GM21529 (cell line): Measurements from ENCODE around the gene UTRN.

ENCODE experiments used
- ATAC-seq: cut with Tn5 transposase; IDR thresholded peaks from one replicate; pipeline ENCODE4 v1.9.1; 2021; ENCODE audit not compliant: unreplicated experiment

UTRN gene

GRCh38 chr6:144311361-144311760, 26.2 kb downstream of the UTRN start:
- no peak for ATAC-seq

- no peak for ATAC-seq
Observed at GRCh38 chr6:144314003-144314485, 28.9 kb downstream of the UTRN start.

DNA sequence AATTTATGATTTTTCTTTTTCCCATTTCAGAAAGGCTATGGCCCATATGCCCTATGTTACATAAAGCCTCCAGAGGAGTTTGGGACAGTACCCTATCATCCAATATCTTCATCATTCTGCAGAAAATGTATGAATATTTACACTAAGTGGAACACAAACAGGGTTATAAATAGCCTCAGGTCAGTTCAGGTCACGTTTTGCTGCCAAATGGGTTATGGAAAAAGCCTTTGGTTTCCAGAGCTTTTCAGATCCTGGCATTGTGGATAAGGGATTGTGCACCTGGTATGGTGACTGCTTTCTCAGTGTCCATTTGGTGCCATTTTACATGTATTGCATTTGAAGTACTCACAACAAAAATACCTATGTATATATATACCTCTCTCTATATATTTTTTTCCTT, 29.4 kb downstream of the UTRN start:
- no peak for ATAC-seq

DNA sequence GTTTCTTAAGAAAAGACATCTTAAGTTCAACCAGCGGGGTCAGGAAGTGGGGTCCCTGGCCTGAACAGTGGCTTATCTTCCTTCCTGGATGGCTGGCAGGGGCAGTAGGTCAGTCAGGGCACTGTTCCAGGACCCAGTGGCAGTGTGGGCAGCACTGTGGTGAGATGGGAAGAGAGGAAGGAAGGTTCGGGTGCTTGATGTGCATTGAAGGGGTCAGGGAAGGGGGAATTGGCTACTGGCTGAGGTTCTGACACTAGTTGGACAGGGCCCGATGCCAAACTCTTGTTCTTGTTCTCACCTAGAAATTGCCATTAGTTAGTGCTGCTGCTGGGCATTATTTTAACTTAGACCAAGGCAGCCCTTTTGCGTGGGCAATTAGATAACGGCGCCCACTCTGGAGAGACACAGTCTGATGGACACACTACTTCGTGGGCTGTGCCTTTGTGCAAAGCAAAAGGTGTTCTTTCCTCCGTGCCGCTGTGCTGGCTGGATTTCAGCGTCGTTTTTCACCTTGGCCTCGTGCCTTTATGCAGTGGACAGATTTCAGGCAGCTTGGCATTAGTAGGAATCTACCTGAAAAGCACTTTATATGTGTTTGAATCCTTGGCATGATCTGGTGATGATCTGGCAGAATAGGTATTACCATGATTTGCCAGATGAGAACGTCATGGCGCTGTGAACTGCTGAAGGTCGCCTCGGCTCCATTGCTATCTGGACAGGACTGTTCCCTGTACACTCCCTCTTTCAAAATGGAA, 30.3 kb downstream of the UTRN start:
- ATAC-seq, result no peak

DNA sequence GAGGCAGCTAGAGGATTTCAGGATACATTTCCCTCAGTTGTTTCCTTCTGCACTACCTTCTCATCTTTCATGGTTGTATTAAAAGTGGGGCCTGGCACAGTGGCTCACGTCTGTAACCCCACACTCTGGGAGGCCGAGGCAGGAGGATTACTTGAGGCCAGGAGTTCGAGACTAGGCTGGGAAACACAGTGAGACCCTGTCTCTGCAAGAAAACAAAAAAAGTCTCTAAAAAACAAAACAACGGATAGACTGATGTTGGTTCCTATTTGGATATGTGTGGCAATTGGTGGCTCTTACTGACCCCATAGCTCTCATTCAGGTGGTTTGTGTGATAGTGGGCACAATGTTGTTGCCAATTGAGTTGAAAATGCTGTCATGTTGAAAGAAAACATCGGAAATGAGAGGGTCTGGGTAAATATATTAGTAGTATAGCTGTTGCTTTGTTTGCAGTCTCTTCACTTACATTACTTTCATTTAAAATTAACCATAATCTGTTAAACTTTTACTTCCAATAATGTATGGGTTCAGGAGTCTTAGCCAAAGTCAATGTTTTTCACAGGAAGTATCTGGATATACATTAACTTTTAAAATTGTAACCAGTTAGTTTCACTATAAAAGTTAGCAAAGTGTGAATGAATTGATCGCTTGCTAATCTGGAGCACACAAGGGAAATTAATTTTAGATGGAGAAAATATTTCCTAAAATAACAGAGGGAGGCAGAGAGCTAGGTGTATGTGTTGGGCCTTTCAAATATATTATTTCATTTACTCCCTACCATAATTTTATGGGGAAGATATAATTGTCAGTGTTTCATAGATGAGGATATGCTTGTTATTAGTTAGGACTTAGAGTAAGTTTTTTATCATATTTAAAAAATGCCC, 31.1 kb downstream of the UTRN start:
- ATAC-seq, result peak; percentile 61

DNA sequence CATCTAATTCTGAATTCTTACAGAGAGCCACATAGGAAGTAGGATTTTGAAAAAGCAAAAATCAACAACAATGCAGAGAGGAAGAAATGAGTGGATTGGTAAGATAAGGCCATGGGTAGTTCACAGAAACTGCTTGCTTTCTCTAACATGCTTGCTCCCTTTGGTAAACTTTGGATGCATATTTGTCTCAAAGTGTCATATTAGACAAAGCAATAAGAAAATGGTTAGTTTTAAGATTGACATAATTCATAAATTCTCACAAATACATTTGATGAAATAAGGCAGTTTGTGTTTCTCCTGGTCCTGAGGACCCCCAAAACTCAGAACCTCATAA, 31.7 kb downstream of the UTRN start:
- no peak for ATAC-seq

DNA sequence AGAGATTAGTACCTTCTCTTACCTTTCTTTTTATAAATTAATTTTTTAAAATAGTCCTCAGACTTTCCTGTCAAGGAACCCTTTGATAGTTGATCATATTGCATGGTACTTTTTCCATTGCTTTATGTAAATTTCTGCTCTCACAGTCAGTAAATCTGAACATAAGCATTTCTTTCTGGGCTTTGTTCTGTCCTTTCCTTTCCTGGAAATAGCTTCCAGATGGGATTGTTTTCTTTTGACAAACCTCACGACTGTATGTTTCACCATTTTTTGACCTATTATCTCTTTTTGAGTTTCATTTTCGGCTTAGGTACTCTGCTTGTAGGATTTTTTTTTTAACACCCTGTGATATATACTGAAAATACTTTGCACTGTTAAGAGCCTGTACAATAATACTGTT, 32.6 kb downstream of the UTRN start:
- no peak for ATAC-seq

DNA sequence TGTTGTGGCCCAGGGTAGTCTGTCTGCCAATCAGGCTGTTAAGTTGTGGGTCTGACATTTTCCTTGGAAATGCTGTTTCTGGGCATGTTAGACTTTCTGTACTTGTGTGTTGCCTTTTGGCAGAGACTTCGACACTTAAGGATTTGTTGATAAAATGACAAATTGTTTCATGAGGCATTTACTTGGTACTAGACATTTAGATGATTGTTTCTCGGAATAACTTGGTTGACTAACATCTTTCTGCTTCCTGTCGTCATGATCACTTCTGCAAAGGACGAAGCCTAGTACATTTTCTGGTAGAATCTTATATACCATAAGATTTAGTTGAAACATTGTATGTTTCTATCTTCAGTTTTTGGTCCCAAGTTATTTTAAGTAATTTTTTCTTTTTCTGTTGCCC, 34.1 kb downstream of the UTRN start:
- no peak for ATAC-seq

- no peak for ATAC-seq
Observed at GRCh38 chr6:144320741-144321140, 35.6 kb downstream of the UTRN start.

- no peak for ATAC-seq
Observed at GRCh38 chr6:144321839-144322591, 36.9 kb downstream of the UTRN start.

GRCh38 chr6:144325232-144325631, 40.1 kb downstream of the UTRN start:
- ATAC-seq, result no peak

DNA sequence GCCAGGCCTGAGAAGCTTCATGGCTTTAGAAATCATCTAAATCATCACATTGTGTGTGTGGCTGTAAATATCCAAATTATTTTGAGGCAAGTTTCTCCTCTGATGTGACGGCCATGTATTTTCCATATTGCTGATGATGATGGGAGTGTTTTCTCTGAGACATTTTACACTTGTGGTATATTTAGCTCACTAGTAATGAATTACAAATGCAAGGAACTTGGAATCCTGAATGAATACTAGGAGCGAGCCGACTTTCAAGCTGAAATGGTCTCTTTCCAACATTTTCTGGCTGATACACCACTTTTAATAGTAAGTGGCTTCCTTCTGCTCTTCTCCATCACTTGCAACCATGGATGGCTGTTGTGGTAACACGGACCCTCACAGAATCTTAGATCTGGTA, 41.3 kb downstream of the UTRN start:
- no peak for ATAC-seq

DNA sequence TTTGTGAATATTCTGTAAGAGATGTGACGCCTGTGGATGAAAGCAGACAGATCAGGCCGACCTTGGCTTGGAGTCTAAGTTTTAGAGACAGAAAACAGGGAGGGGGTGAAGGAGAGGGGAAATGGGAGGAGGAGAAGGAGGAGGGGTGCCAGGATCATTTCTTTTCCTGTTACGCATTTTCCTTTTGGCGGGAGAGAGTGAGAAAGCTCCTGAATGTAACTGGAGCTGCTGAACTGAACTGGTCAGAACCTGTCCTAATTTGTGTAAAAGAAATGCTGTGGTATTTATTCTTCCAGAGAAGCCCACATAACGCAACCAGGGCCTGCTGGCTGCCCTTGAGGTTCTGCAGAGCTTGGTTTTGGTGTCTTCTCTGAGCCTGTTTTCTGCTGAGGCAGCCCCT, 41.9 kb downstream of the UTRN start:
- no peak for ATAC-seq

DNA sequence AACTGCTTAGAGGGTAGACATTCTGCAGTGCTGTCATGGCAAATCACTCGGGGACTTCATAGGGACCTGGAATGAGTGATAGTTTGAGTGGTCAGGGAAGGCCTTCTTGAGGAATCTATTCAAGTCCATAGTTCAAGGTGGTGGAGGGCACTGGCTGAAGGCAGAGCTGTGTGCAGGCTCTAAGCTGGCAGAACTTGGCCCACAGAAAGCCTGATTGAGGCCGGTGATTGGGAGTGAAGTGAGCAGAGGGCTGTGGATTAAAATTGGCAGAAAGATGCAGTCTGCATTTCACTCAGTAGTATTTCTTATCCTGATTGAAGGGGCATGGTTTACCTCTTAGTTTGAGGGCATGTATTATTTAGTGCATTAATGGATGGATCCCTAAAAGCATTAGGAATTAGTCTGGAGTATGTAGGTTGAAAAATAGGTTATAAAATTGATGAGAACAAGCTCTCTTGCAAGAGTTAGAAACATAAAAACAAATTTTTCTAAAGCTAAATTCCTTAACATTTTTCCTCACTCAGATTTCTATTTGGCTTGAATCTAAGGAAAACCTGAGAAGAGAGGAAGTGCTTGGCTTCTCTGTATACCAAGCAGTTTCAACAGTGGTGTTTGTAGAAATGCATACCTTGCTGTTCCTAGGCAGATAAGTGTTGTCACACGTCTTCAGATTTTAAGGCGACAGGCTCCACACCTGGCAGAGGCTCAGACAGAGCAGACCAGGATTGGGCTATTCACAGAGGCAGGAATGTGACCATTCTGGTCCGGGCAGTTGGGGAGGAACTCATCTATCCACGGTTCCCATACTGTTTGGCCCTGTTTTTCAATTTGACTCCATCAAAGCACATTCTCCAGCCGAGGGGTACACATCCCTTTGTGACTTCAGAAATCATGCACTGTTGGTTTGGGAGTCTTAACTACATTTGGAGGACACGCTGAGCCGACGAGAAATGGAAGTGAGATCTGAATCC, 45.2 kb downstream of the UTRN start:
- no peak for ATAC-seq

DNA sequence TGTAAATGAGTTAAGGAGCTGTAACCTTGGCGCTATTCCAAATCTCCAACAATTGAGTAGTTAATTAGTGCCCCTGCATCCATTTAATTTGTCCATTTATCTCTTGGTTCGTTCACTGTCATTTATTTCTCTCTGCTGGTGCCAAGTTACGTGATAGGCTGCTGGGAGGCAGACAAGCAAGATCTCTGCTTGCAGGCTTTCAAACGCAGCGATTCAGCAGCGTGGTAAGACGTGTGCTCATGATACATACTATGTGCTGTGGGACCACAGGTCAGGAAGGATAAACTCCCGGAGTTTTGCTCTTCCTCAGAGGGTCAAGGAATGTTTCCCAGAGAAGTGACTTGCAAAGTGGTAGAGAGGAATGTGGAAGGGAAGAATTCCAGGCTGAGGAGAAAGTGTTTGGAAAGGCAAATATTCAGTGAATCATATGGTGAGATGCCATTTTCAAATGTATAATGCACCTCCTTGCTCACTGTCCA, 46.4 kb downstream of the UTRN start:
- no peak for ATAC-seq

DNA sequence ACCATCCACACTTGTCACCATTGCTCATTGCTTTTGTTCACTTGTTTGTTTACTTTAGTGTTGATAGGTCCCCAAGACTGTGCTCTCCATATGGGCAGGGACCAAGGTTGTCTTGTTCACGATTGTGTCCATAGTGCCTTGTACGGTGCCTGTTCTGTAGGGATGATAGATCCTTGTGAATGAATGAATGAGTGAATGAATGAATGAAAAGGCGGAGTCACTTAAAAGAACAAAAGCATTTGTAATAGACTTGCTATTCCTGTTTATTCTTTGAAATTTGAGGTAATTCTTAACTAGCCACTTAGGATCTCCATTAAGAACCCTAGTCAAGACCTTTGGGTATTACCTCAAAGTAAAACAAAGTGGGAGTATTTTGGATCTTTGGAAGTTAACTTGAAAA, 47.0 kb downstream of the UTRN start:
- no peak for ATAC-seq

GRCh38 chr6:144334150-144334708, 49.1 kb downstream of the UTRN start:
- peak; percentile 71 for ATAC-seq
